H9 (cell line): ENCODE results near the gene CDC45. TPM values are rescaled to one million over a fixed set of nuclear protein-coding genes. Genes with fewer than 3 reads are reported as not detected.

Source experiments
- DNase-seq: peaks from one replicate; pipeline ENCODE4 v3.0.0-alpha.2; 2017
- H2AFZ ChIP-seq: one replicate; pipeline ENCODE4 v1.6.1; 2013; ENCODE audit warnings: mild to moderate bottlenecking, low read length, control low read depth, moderate library complexity
- H2AK5ac ChIP-seq: 2 replicates; pipeline ENCODE4 v1.6.1; 2013; ENCODE audit warnings: low read length, control low read depth, mixed read lengths; ENCODE audit not compliant: insufficient read length
- H2BK120ac ChIP-seq: one replicate; pipeline ENCODE4 v1.6.1; 2013; ENCODE audit warnings: low read depth, mild to moderate bottlenecking, low read length, control low read depth, inconsistent platforms; ENCODE audit not compliant: poor library complexity, severe bottlenecking
- H2BK12ac ChIP-seq: 2 replicates; pipeline ENCODE4 v1.6.1; 2013; ENCODE audit warnings: low read length, control low read depth, mixed read lengths, low read depth; ENCODE audit not compliant: insufficient read length
- H2BK15ac ChIP-seq: 2 replicates; pipeline ENCODE4 v1.6.1; 2013; ENCODE audit warnings: low read depth, low read length, control low read depth
- H2BK20ac ChIP-seq: one replicate; pipeline ENCODE4 v1.6.1; 2013; ENCODE audit warnings: low read depth, mild to moderate bottlenecking, low read length, control low read depth, inconsistent platforms; ENCODE audit not compliant: poor library complexity, severe bottlenecking
- H2BK5ac ChIP-seq: 2 replicates; pipeline ENCODE4 v1.6.1; 2013; ENCODE audit warnings: low read length, control low read depth, mixed read lengths; ENCODE audit not compliant: insufficient read length
- H3K14ac ChIP-seq: 2 replicates; pipeline ENCODE4 v1.6.1; 2013; ENCODE audit warnings: low read length, control low read depth; ENCODE audit not compliant: insufficient read depth
- H3K18ac ChIP-seq: 2 replicates; pipeline ENCODE4 v1.6.1; 2013; ENCODE audit warnings: low read depth, mild to moderate bottlenecking, mixed read lengths, low read length, control low read depth; ENCODE audit not compliant: insufficient read length
- H3K23ac ChIP-seq: 2 replicates; pipeline ENCODE4 v1.6.1; 2013; ENCODE audit warnings: low read length, control low read depth, mixed read lengths, low read depth; ENCODE audit not compliant: insufficient read length
- H3K23me2 ChIP-seq: 2 replicates; pipeline ENCODE4 v1.6.1; 2013; ENCODE audit warnings: low read depth, mild to moderate bottlenecking, mixed read lengths, low read length, control low read depth; ENCODE audit not compliant: insufficient read length, poor library complexity, severe bottlenecking
- H3K27ac ChIP-seq: 2 replicates; pipeline ENCODE4 v1.5.1; 2013; ENCODE audit warnings: low read length, control low read depth, mixed read lengths, low read depth; ENCODE audit not compliant: insufficient read length
- H3K27me3 ChIP-seq: 2 replicates; pipeline ENCODE4 v1.6.1; 2013; ENCODE audit warnings: low read length, control low read depth, inconsistent platforms; ENCODE audit not compliant: insufficient read depth
- H3K4ac ChIP-seq: 2 replicates; pipeline ENCODE4 v1.6.1; 2013; ENCODE audit warnings: low read depth, mild to moderate bottlenecking, control low read depth, inconsistent platforms, low read length, moderate library complexity
- H3K4me1 ChIP-seq: 2 replicates; pipeline ENCODE4 v1.6.1; 2013; ENCODE audit warnings: low read length, control low read depth, inconsistent platforms; ENCODE audit not compliant: insufficient read depth
- H3K4me2 ChIP-seq: 2 replicates; pipeline ENCODE4 v1.6.1; 2013; ENCODE audit warnings: low read length, control low read depth, mixed read lengths; ENCODE audit not compliant: insufficient read length, insufficient read depth
- H3K56ac ChIP-seq: 2 replicates; pipeline ENCODE4 v1.6.1; 2013; ENCODE audit warnings: low read depth, mild to moderate bottlenecking, mixed read lengths, low read length, control low read depth; ENCODE audit not compliant: insufficient read length
- H3K79me1 ChIP-seq: 2 replicates; pipeline ENCODE4 v1.6.1; 2013; ENCODE audit warnings: low read depth, mild to moderate bottlenecking, moderate library complexity, low read length, control low read depth, inconsistent platforms; ENCODE audit not compliant: insufficient read depth, poor library complexity, severe bottlenecking
- H3K79me2 ChIP-seq: 2 replicates; pipeline ENCODE4 v1.6.1; 2013; ENCODE audit warnings: low read length, control low read depth, inconsistent platforms; ENCODE audit not compliant: insufficient read depth
- H3K9ac ChIP-seq: 2 replicates; pipeline ENCODE4 v1.6.1; 2013; ENCODE audit warnings: low read length, control low read depth, mixed read lengths; ENCODE audit not compliant: insufficient read length; ENCODE audit errors: extremely low read depth
- H3K9me3 ChIP-seq: one replicate; pipeline ENCODE4 v1.6.1; 2013; ENCODE audit warnings: low read depth, low read length, inconsistent platforms; ENCODE audit not compliant: control insufficient read depth
- H3T11ph ChIP-seq: one replicate; pipeline ENCODE4 v1.6.1; 2013; ENCODE audit warnings: mild to moderate bottlenecking, low read length, control low read depth, inconsistent platforms
- H4K20me1 ChIP-seq: one replicate; pipeline ENCODE4 v1.6.1; 2013; ENCODE audit not compliant: control insufficient read depth, insufficient read length, insufficient read depth
- H4K5ac ChIP-seq: 2 replicates; pipeline ENCODE4 v1.6.1; 2013; ENCODE audit warnings: low read depth, mild to moderate bottlenecking, mixed read lengths, low read length, control low read depth; ENCODE audit not compliant: insufficient read length
- H4K8ac ChIP-seq: replicated peaks from 2 replicates; pipeline ENCODE4 v1.6.1; 2013; ENCODE audit warnings: low read length, control low read depth, mixed read lengths, low read depth; ENCODE audit not compliant: insufficient read length
- H4K91ac ChIP-seq: 2 replicates; pipeline ENCODE4 v1.6.1; 2013; ENCODE audit warnings: low read depth, mild to moderate bottlenecking, moderate library complexity, mixed read lengths, low read length, control low read depth; ENCODE audit not compliant: insufficient read length
- H3K27ac Mint-ChIP-seq, 3 experiments: 2 replicates in 2 of 3; 3 replicates in 1 of 3; pipeline ENCODE4 v1.8.0; 2020 to 2021; ENCODE audit warnings: mixed read lengths in 3 of 3, mild to moderate bottlenecking in 1 of 3, moderate library complexity in 1 of 3
- H3K27me3 Mint-ChIP-seq: 2 replicates; pipeline ENCODE4 v1.8.0; 2021; ENCODE audit warnings: low read depth, mild to moderate bottlenecking, moderate library complexity, mixed read lengths
- H3K36me3 Mint-ChIP-seq, 3 experiments: 2 replicates in 2 of 3; 3 replicates in 1 of 3; pipeline ENCODE4 v1.8.0; 2020 to 2021; ENCODE audit warnings: low read depth in 3 of 3, mixed read lengths in 3 of 3; ENCODE audit not compliant: insufficient read depth in 1 of 3
- H3K4me1 Mint-ChIP-seq, 2 experiments: 2 replicates each; pipeline ENCODE4 v1.8.0; 2020; ENCODE audit warnings: mixed read lengths in 2 of 2
- H3K4me3 Mint-ChIP-seq, 2 experiments: 2 replicates in 1 of 2; 3 replicates in 1 of 2; pipeline ENCODE4 v1.8.0; 2020 to 2021; ENCODE audit warnings: mild to moderate bottlenecking in 2 of 2, mixed read lengths in 2 of 2, moderate library complexity in 1 of 2
- H3K9me3 Mint-ChIP-seq, 2 experiments: 2 replicates in 1 of 2; 3 replicates in 1 of 2; pipeline ENCODE4 v1.8.0; 2020; ENCODE audit warnings: mild to moderate bottlenecking in 2 of 2, mixed read lengths in 2 of 2, moderate library complexity in 1 of 2
- CTCF ChIP-seq: fragments of 200-600 bp; sonication (generic); conservative IDR thresholded peaks from 3 replicates; pipeline ENCODE4 v1.8.0; 2021; ENCODE audit warnings: antibody characterized with exemption, mild to moderate bottlenecking
- WGBS: extraction: QIAGEN DNeasy Blood & Tissue Kit; methylation state at CpG from one replicate; pipeline ENCODE4 v1.1.7; 2013; ENCODE audit warnings: missing lambda C conversion rate, low lambda C conversion rate, mixed read lengths; ENCODE audit not compliant: insufficient read length; ENCODE audit errors: extremely low coverage; 5-methylcytosine and 5-hydroxymethylcytosine counted together
- total RNA-seq: library from RNA; stranded (reverse); gene quantifications from 2 replicates; pipeline ENCODE4 v1.2.1, GENCODE V29; 2021

Gene CDC45
- total RNA-seq, 1 experiment from 2014 or later, result 35.7 TPM

GRCh38 chr22:19503869-19504268, 24.1 kb downstream of the CDC45 start:
- no peaks in the 10 kb centered on the region for H3K9me3 Mint-ChIP-seq
- H2AFZ ChIP-seq, result no peak overlapping the region

More at GRCh38 chr22:19503869-19504268, 24.1 kb downstream of the CDC45 start:
- H3K23ac ChIP-seq, result no peak overlapping the region
- no peak overlapping the region for H2BK12ac ChIP-seq
- H3K23me2 ChIP-seq, result no peaks in the 10 kb centered on the region
- no peak overlapping the region for H4K5ac ChIP-seq
- H3K27me3 ChIP-seq, result no peaks in the 10 kb centered on the region
- no peak overlapping the region for H2AK5ac ChIP-seq
- TF ChIP-seq CTCF, result peak; percentile 54
- H3K14ac ChIP-seq, result no peak overlapping the region
- H3K27me3 Mint-ChIP-seq, result no peaks in the 10 kb centered on the region; the same call in 1 of the 2 replicates
- no peaks in the 10 kb centered on the region for H4K20me1 ChIP-seq
- no peak overlapping the region for H2BK120ac ChIP-seq
- no peak overlapping the region for H3K27ac Mint-ChIP-seq
- H2BK5ac ChIP-seq, result no peak overlapping the region
- peak; percentile 52 for DNase-seq
- no peak overlapping the region for H3K4me3 Mint-ChIP-seq
- H3K18ac ChIP-seq, result no peak overlapping the region
- H3T11ph ChIP-seq, result no peak overlapping the region
- H3K56ac ChIP-seq, result no peak overlapping the region
- H3K4me1 ChIP-seq, result no peaks in the 10 kb centered on the region; the same call in 1 of the 2 replicates
- H3K36me3 Mint-ChIP-seq, result peaks cover 14 to 48% (median 28%) of the 10 kb centered on the region in 3 experiments
- no peak overlapping the region for H3K27ac ChIP-seq
- no peaks in the 10 kb centered on the region for H3K79me2 ChIP-seq
- H3K79me1 ChIP-seq, result no peaks in the 10 kb centered on the region
- H4K91ac ChIP-seq, result no peak overlapping the region
- H2BK15ac ChIP-seq, result no peak overlapping the region
- no peak overlapping the region for H3K4ac ChIP-seq
- H4K8ac ChIP-seq, result no peak overlapping the region
- H3K9me3 ChIP-seq, result no peaks in the 10 kb centered on the region
- H2BK20ac ChIP-seq, result no peak overlapping the region
- H3K9ac ChIP-seq, result no peak overlapping the region
- no CpG with 5 or more reads among the region's 9 CpGs for WGBS
- H3K4me2 ChIP-seq, result no peak overlapping the region
- peaks cover 9% of the 10 kb centered on the region in 2 experiments for H3K4me1 Mint-ChIP-seq
